GM19395 (cell line): Measurements from ENCODE around the gene ZNF286A.
"Not testable (repeated sequence)": the region's sequence is repeated elsewhere in the genome, so short reads cannot be mapped to it uniquely, and the experiment has no call there.

Source experiments
- ATAC-seq: cut with Tn5 transposase; IDR thresholded peaks from one replicate; pipeline ENCODE4 v1.9.1; 2021; ENCODE audit warnings: mild to moderate bottlenecking, moderate library complexity; ENCODE audit not compliant: unreplicated experiment

Gene ZNF286A

GRCh38 chr17:15768865-15769533, 69.4 kb downstream of the ZNF286A start:
- ATAC-seq: not testable (repeated sequence)
